Keratinocyte (primary cell): ENCODE measurements around the gene CIT. TPM values are rescaled to one million over a fixed set of nuclear protein-coding genes. Genes with fewer than 3 reads are reported as not detected.

Source experiments
- DNase-seq: peaks from one replicate; pipeline ENCODE4 v3.0.0-alpha.2; 2011; ENCODE audit warnings: low read depth, missing footprints, low spot score
- FAIRE-seq: peaks from 2 replicates; lab custom pipeline; 2011; peaks lifted over from hg19 to GRCh38; lab: Jason Lieb, UNC
- H2AFZ ChIP-seq: 2 replicates; pipeline ENCODE4 v1.6.0; 2012; ENCODE audit warnings: low read length, control low read depth, inconsistent platforms; ENCODE audit not compliant: control insufficient read depth
- H3K27ac ChIP-seq: 2 replicates; pipeline ENCODE4 v1.5.1; 2011; ENCODE audit warnings: low read length; ENCODE audit not compliant: control insufficient read depth, insufficient read depth
- H3K27me3 ChIP-seq: 3 replicates; pipeline ENCODE4 v1.6.0; 2011; ENCODE audit warnings: low read length; ENCODE audit not compliant: control insufficient read depth, insufficient read depth; ENCODE audit errors: extremely low read depth
- H3K36me3 ChIP-seq, 2 experiments: 2 replicates in 1 of 2; 3 replicates in 1 of 2; pipeline ENCODE4 v1.5.1; 2011; ENCODE audit warnings: low read length in 2 of 2, mild to moderate bottlenecking in 1 of 2; ENCODE audit not compliant: control insufficient read depth in 2 of 2, insufficient read depth in 2 of 2; ENCODE audit errors: extremely low read depth in 1 of 2
- H3K4me1 ChIP-seq: 3 replicates; pipeline ENCODE4 v1.5.1; 2011; ENCODE audit warnings: low read length; ENCODE audit not compliant: control insufficient read depth, insufficient read depth; ENCODE audit errors: extremely low read depth
- H3K4me2 ChIP-seq: 3 replicates; pipeline ENCODE4 v1.6.0; 2011; ENCODE audit warnings: low read depth, low read length; ENCODE audit not compliant: control insufficient read depth, insufficient read depth; ENCODE audit errors: extremely low read depth
- H3K4me3 ChIP-seq, 3 experiments: fragments of 200-600 bp in 1 of 3; sonication (generic) in 1 of 3; 2 replicates in 2 of 3; 3 replicates in 1 of 3; pipeline ENCODE4 v1.5.1; 2011 to 2016; ENCODE audit warnings: low read length in 3 of 3, mild to moderate bottlenecking in 3 of 3, control low read depth in 2 of 3, inconsistent platforms in 1 of 3, low read depth in 1 of 3, mixed read lengths in 1 of 3, mixed run types in 1 of 3, moderate library complexity in 1 of 3; ENCODE audit not compliant: control insufficient read depth in 2 of 3, insufficient read depth in 2 of 3; ENCODE audit errors: extremely low read depth in 1 of 3
- H3K79me2 ChIP-seq: 2 replicates; pipeline ENCODE4 v1.6.0; 2012; ENCODE audit warnings: low read length; ENCODE audit not compliant: control insufficient read depth, insufficient read depth
- H3K9ac ChIP-seq: 3 replicates; pipeline ENCODE4 v1.6.0; 2011; ENCODE audit warnings: low read length; ENCODE audit not compliant: control insufficient read depth, insufficient read depth; ENCODE audit errors: extremely low read depth
- H3K9me1 ChIP-seq: 3 replicates; pipeline ENCODE4 v1.6.0; 2011; ENCODE audit warnings: low read length; ENCODE audit not compliant: control insufficient read depth, insufficient read depth; ENCODE audit errors: extremely low read depth
- H3K9me3 ChIP-seq: 2 replicates; pipeline ENCODE4 v1.5.1; 2012; ENCODE audit warnings: low read depth, low read length; ENCODE audit not compliant: control insufficient read depth
- H4K20me1 ChIP-seq: 3 replicates; pipeline ENCODE4 v1.6.0; 2011; ENCODE audit warnings: low read length; ENCODE audit not compliant: control insufficient read depth, insufficient read depth; ENCODE audit errors: extremely low read depth
- EZH2 ChIP-seq: IDR thresholded peaks from one replicate; pipeline ENCODE4 v1.6.1; 2012; ENCODE audit warnings: inconsistent platforms, mild to moderate bottlenecking, low read length, moderate library complexity
- dilution Hi-C: fragments of 300-500 bp; cut with MboI; formaldehyde crosslinking; loops from one replicate; pipeline ENCODE4 v1.7.0; 2020; ENCODE audit warnings: low sequenced_read_pairs; ENCODE audit not compliant: extremely low pct_ligation_motif_present
- polyA plus RNA-seq, 5 experiments: library from polyadenylated mRNA; depleted of rRNA in 3 of 5; stranded (reverse) in 3 of 5; stranded (forward) in 1 of 5; unstranded in 1 of 5; fragments of >200 nt; gene quantifications; 1 replicate in 1 of 5; 2 replicates in 3 of 5; 3 replicates in 1 of 5; pipeline versions ENCODE4 v1.2.1 to v1.2.3, GENCODE V29; 2011 to 2012; ENCODE audit warnings: missing spikeins in 2 of 5, low read depth in 1 of 5, low replicate concordance in 1 of 5
- TF ChIP-seq, protein P1 (sequence below), 3 experiments: IDR thresholded peaks in 1 of 3; conservative IDR thresholded peaks in 1 of 3; optimal IDR thresholded peaks in 1 of 3; 2 replicates in 2 of 3; 3 replicates in 1 of 3; pipeline versions ENCODE3 to v1.5.1; 2011; ENCODE audit warnings: low read length in 3 of 3, mild to moderate bottlenecking in 3 of 3, moderate library complexity in 2 of 3, control low read depth in 1 of 3, inconsistent platforms in 1 of 3; ENCODE audit not compliant: insufficient read depth in 2 of 3; ENCODE audit errors: extremely low read depth in 1 of 3

The CIT gene
- polyA plus RNA-seq, 1 donor (not counting 4 experiments of a cell fraction or from before 2014, with no cell fraction given) = 6.2 TPM

DNA sequence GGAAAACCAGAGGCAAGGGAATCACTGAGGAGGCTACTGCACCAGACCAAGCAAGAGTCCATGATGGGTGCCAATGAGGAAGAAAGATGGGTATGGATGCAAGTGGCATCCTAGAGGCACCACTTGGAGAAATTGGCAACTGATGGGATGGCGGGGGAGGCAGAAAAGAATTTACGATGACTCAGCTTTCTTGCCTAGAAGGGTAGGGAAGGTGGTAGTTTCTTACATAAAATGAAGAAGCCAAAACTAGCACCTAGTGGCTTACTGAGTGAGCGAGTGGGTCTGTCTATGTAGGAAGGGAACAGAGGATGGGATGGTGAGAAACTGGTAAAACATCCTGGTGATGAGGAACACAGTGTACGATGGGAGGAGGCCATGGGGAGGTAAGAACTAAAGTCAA, 80.8 kb downstream of the CIT start:
- no peaks in the 10 kb centered on the region for H3K27me3 ChIP-seq

DNA sequence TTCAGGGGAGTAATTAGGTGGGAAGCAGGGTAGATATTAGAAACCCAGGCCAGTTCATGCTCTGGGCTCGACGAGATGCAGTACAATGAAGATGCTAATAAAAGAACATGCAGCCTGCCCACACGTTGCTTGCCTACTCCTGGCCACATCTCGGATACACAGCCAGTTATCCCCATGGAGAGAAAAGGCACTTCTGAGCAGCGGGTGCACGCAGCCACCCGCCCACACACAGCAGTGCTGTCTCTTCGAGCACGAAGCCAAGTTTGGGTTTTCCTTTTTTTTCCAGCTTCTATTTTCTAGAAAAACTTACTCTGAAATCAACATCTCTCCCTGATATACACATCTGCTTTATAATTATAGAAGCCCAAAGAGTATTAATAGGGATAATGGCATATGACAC, 85.7 kb downstream of the CIT start:
- Histone ChIP-seq H3K4me2 (no peak overlapping the region), H4K20me1 (no peaks in the 10 kb centered on the region), H3K9me3 (no peaks in the 10 kb centered on the region), H3K9ac (no peak overlapping the region), H3K4me1 (no peaks in the 10 kb centered on the region), H3K79me2 (no peaks in the 10 kb centered on the region), H3K9me1 (peaks cover 3% of the 10 kb centered on the region), H3K27me3 (no peaks in the 10 kb centered on the region), H3K36me3 (no peaks in the 10 kb centered on the region), H3K27ac (no peak overlapping the region), H3K4me3 (no peak overlapping the region), H2AFZ (no peak overlapping the region)
- FAIRE-seq (no peak), DNase-seq (no peak)
- TF ChIP-seq, protein P1, sequence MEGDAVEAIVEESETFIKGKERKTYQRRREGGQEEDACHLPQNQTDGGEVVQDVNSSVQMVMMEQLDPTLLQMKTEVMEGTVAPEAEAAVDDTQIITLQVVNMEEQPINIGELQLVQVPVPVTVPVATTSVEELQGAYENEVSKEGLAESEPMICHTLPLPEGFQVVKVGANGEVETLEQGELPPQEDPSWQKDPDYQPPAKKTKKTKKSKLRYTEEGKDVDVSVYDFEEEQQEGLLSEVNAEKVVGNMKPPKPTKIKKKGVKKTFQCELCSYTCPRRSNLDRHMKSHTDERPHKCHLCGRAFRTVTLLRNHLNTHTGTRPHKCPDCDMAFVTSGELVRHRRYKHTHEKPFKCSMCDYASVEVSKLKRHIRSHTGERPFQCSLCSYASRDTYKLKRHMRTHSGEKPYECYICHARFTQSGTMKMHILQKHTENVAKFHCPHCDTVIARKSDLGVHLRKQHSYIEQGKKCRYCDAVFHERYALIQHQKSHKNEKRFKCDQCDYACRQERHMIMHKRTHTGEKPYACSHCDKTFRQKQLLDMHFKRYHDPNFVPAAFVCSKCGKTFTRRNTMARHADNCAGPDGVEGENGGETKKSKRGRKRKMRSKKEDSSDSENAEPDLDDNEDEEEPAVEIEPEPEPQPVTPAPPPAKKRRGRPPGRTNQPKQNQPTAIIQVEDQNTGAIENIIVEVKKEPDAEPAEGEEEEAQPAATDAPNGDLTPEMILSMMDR (optimal IDR thresholded peaks at IDR 0.05 in 1 of 3, IDR thresholded peaks at IDR 0.05 in 1 of 3, conservative IDR thresholded peaks at IDR 0.05 in 1 of 3; ENCODE audit: extremely low read depth in 1 of 3, insufficient read depth in 2 of 3, low read length in 3 of 3) = no peak
- TF ChIP-seq EZH2 = no peak
- dilution Hi-C loops = no loop called here

More for the DNA sequence above, 80.8 kb downstream of the CIT start:
- TF ChIP-seq, protein P1 (optimal IDR thresholded peaks at IDR 0.05 in 1 of 3, IDR thresholded peaks at IDR 0.05 in 1 of 3, conservative IDR thresholded peaks at IDR 0.05 in 1 of 3; ENCODE audit: extremely low read depth in 1 of 3, insufficient read depth in 2 of 3, low read length in 3 of 3) = no peak
- dilution Hi-C loops = no loop called here
- H3K4me1 ChIP-seq = no peaks in the 10 kb centered on the region
- H3K36me3 ChIP-seq = no peaks in the 10 kb centered on the region
- FAIRE-seq = no peak
- no peak overlapping the region for H3K4me3 ChIP-seq
- H3K9me1 ChIP-seq = peaks cover 3% of the 10 kb centered on the region
- H3K79me2 ChIP-seq = no peaks in the 10 kb centered on the region
- no peaks in the 10 kb centered on the region for H4K20me1 ChIP-seq
- no peak overlapping the region for H2AFZ ChIP-seq
- no peak overlapping the region for H3K27ac ChIP-seq
- H3K9me3 ChIP-seq = no peaks in the 10 kb centered on the region
- no peak overlapping the region for H3K4me2 ChIP-seq
- no peak overlapping the region for H3K9ac ChIP-seq
- DNase-seq = no peak
